ENCODE measurements around the gene STARD3.
"Not testable (repeated sequence)": the region's sequence is repeated elsewhere in the genome, so short reads cannot be mapped to it uniquely, and the experiment has no call there.

STARD3 gene

GRCh38 chr17:39636927-39637736 lies at the start of gene STARD3:
Gene STARD3 (plus strand): TSS chr17:39637144. CDS start chr17:39653532, 16,388 bp downstream.
- DNase-seq = peak; percentile 94

- DNase-seq = not testable (repeated sequence)
These were observed 46.8 kb upstream of the STARD3 start for GRCh38 chr17:39590180-39590579.

GRCh38 chr17:39591958-39592954 lies 44.7 kb upstream of the STARD3 start:
- no peak for DNase-seq

- DNase-seq = no peak
These were observed 43.6 kb upstream of the STARD3 start for GRCh38 chr17:39593371-39593770.

- DNase-seq = no peak
These were observed 41.6 kb upstream of the STARD3 start for GRCh38 chr17:39595294-39595693.

GRCh38 chr17:39595928-39596510 lies 40.9 kb upstream of the STARD3 start:
- DNase-seq = no peak

GRCh38 chr17:39596543-39597267 lies 40.2 kb upstream of the STARD3 start:
- no peak for DNase-seq

GRCh38 chr17:39597372-39598046 lies 39.4 kb upstream of the STARD3 start:
- no peak for DNase-seq

- no peak for DNase-seq
These were observed 38.9 kb upstream of the STARD3 start for GRCh38 chr17:39598047-39598481.

- DNase-seq = no peak
These were observed 38.3 kb upstream of the STARD3 start for GRCh38 chr17:39598630-39599003.

- DNase-seq = no peak
These were observed 37.8 kb upstream of the STARD3 start for GRCh38 chr17:39599004-39599664.

GRCh38 chr17:39599665-39600231 lies 37.2 kb upstream of the STARD3 start:
- no peak for DNase-seq

GRCh38 chr17:39600288-39600996 lies 36.5 kb upstream of the STARD3 start:
- DNase-seq = no peak

- DNase-seq = no peak
These were observed 35.8 kb upstream of the STARD3 start for GRCh38 chr17:39600997-39601597.

- no peak for DNase-seq
These were observed 35.0 kb upstream of the STARD3 start for GRCh38 chr17:39601758-39602532.

- no peak for DNase-seq
These were observed 34.2 kb upstream of the STARD3 start for GRCh38 chr17:39602533-39603303.

- DNase-seq = no peak
These were observed 33.5 kb upstream of the STARD3 start for GRCh38 chr17:39603304-39604016.
